Effector memory CD4-positive, alpha-beta T cell (primary cell): ENCODE results near the gene UBE2D3.

Experiments
- DNase-seq, 3 donors: peaks; one replicate each; pipeline ENCODE4 v3.0.0-alpha.2; 2020
- H3K27ac ChIP-seq: 2 replicates; pipeline ENCODE4 v1.7.0; 2013; ENCODE audit warnings: mild to moderate bottlenecking, low read length, moderate library complexity; ENCODE audit not compliant: insufficient read depth, poor library complexity, severe bottlenecking
- H3K27me3 ChIP-seq: replicated peaks from 2 replicates; pipeline ENCODE4 v1.7.0; 2013; ENCODE audit warnings: mild to moderate bottlenecking, low read length; ENCODE audit not compliant: insufficient read depth, control insufficient read depth, poor library complexity, severe bottlenecking
- H3K36me3 ChIP-seq: 2 replicates; pipeline ENCODE4 v1.7.0; 2013; ENCODE audit warnings: mild to moderate bottlenecking, low read length, moderate library complexity; ENCODE audit not compliant: control insufficient read depth, insufficient read depth
- H3K4me1 ChIP-seq: 2 replicates; pipeline ENCODE4 v1.7.0; 2013; ENCODE audit warnings: low read length, mild to moderate bottlenecking; ENCODE audit not compliant: control insufficient read depth, insufficient read depth, poor library complexity, severe bottlenecking
- H3K4me3 ChIP-seq: 2 replicates; pipeline ENCODE4 v1.7.0; 2013; ENCODE audit warnings: low read length, low read depth, mild to moderate bottlenecking; ENCODE audit not compliant: insufficient read depth, poor library complexity, severe bottlenecking
- H3K9me3 ChIP-seq: 2 replicates; pipeline ENCODE4 v1.7.0; 2013; ENCODE audit warnings: mild to moderate bottlenecking, low read length, moderate library complexity; ENCODE audit not compliant: control insufficient read depth

Gene UBE2D3

GRCh38 chr4:102860611-102861324 lies 33.4 kb upstream of the UBE2D3 start:
- no peaks in the 10 kb centered on the region for H3K4me1 ChIP-seq
- H3K27ac ChIP-seq = no peak overlapping the region
- no peaks in the 10 kb centered on the region for H3K27me3 ChIP-seq
- DNase-seq = no peak
- no peaks in the 10 kb centered on the region for H3K36me3 ChIP-seq
- H3K4me3 ChIP-seq = no peak overlapping the region
- no peaks in the 10 kb centered on the region for H3K9me3 ChIP-seq

GRCh38 chr4:102858828-102859464 lies 31.6 kb upstream of the UBE2D3 start:
- no peaks in the 10 kb centered on the region for H3K27me3 ChIP-seq
- H3K4me3 ChIP-seq = no peak overlapping the region
- H3K9me3 ChIP-seq = no peaks in the 10 kb centered on the region
- no peak overlapping the region for H3K27ac ChIP-seq
- H3K36me3 ChIP-seq = no peaks in the 10 kb centered on the region
- H3K4me1 ChIP-seq = no peaks in the 10 kb centered on the region
- DNase-seq = no peak

GRCh38 chr4:102850370-102850769 lies 23.0 kb upstream of the UBE2D3 start:
- no peaks in the 10 kb centered on the region for H3K4me1 ChIP-seq

GRCh38 chr4:102849579-102850104 lies 22.3 kb upstream of the UBE2D3 start:
- H3K4me3 ChIP-seq = no peak overlapping the region

More at GRCh38 chr4:102850370-102850769, 23.0 kb upstream of the UBE2D3 start:
- Histone ChIP-seq H3K4me3 (no peak overlapping the region), H3K9me3 (no peaks in the 10 kb centered on the region), H3K27ac (no peak overlapping the region), H3K27me3 (no peaks in the 10 kb centered on the region), H3K36me3 (no peaks in the 10 kb centered on the region)
- no peak for DNase-seq

GRCh38 chr4:102847687-102848086 lies 20.3 kb upstream of the UBE2D3 start:
- H3K27ac ChIP-seq = no peak overlapping the region
- H3K36me3 ChIP-seq = no peaks in the 10 kb centered on the region
- H3K4me3 ChIP-seq = no peak overlapping the region
- no peaks in the 10 kb centered on the region for H3K9me3 ChIP-seq
- no peaks in the 10 kb centered on the region for H3K27me3 ChIP-seq
- no peaks in the 10 kb centered on the region for H3K4me1 ChIP-seq
- no peak for DNase-seq

More at GRCh38 chr4:102849579-102850104, 22.3 kb upstream of the UBE2D3 start:
- Histone ChIP-seq H3K27me3 (no peaks in the 10 kb centered on the region), H3K4me1 (no peaks in the 10 kb centered on the region), H3K27ac (no peak overlapping the region), H3K9me3 (no peaks in the 10 kb centered on the region), H3K36me3 (no peaks in the 10 kb centered on the region)
- no peak for DNase-seq

DNA sequence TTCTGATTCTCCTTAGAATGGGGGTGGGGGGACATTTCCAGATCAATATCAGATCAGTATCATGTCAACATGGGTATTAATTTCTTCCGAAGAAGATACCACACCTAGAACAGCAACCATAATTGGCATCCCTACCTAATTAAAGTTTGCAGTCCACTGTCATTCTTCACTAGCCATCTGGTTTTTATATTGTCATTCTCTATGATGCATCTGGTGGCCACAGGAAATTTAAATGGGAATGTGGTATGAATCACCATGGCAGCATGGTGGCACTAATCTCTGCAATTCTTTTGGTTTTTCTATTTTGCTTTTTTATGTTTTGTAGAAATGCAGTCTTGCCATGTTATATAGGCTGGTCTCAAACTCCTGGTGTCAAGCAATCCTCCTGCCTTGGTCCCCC lies 16.6 kb upstream of the UBE2D3 start:
- Histone ChIP-seq H3K4me1 (no peaks in the 10 kb centered on the region), H3K27ac (no peak overlapping the region), H3K36me3 (no peaks in the 10 kb centered on the region), H3K4me3 (no peak overlapping the region), H3K27me3 (no peaks in the 10 kb centered on the region), H3K9me3 (no peaks in the 10 kb centered on the region)
- DNase-seq = no peak

DNA sequence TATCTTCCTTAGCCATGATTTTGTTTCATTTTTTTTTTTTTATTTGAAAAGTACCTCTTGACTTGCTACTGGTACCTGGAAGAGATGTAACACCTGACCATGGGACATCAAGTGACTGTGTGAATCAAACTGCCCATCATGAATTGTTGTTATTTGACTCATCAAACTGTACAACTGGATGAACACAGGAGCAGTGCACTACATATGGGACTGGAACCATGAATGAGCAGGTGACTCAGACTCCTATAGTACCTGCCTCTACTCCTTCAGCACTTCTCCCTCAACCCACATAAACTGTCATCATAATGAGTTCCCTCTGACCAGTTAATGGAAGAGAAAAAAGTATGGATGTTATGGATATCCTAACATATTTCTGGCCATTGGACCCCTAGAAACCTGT lies 15.9 kb upstream of the UBE2D3 start:
- H3K27ac ChIP-seq = no peak overlapping the region
- no peak for DNase-seq
- no peaks in the 10 kb centered on the region for H3K9me3 ChIP-seq
- H3K4me1 ChIP-seq = no peaks in the 10 kb centered on the region
- no peaks in the 10 kb centered on the region for H3K36me3 ChIP-seq
- H3K27me3 ChIP-seq = no peaks in the 10 kb centered on the region
- no peak overlapping the region for H3K4me3 ChIP-seq

- Histone ChIP-seq H3K9me3 (no peaks in the 10 kb centered on the region), H3K4me3 (no peak overlapping the region), H3K27me3 (no peaks in the 10 kb centered on the region), H3K36me3 (no peaks in the 10 kb centered on the region), H3K27ac (no peak overlapping the region), H3K4me1 (no peaks in the 10 kb centered on the region)
- DNase-seq = no peak
Measured at GRCh38 chr4:102842367-102842766, 15.0 kb upstream of the UBE2D3 start.

GRCh38 chr4:102836596-102836995 lies 9.2 kb upstream of the UBE2D3 start:
- no peak overlapping the region for H3K27ac ChIP-seq
- no peaks in the 10 kb centered on the region for H3K36me3 ChIP-seq
- DNase-seq = no peak
- H3K4me3 ChIP-seq = no peak overlapping the region
- no peaks in the 10 kb centered on the region for H3K27me3 ChIP-seq
- no peaks in the 10 kb centered on the region for H3K4me1 ChIP-seq
- no peaks in the 10 kb centered on the region for H3K9me3 ChIP-seq

DNA sequence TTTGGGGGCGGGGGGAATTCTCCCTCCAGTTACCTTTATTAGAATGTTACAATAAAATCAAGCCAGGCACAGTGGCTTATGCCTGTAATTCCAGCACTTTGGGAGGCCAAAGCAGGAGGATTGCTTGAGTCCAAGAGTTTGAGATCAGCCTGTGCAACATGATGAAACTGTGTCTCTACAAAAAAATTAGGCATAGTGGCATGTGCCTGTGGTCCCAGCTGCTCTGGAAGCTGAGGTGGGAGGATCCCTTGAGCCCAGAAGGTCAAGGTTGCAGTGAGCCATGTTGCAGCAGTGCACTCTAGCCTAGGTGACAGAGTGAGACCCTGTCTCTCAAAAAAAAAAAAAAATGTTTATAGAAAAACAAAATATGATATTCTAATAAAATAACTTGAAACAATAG lies 5.3 kb upstream of the UBE2D3 start:
- H3K27me3 ChIP-seq = no peaks in the 10 kb centered on the region
- H3K4me3 ChIP-seq = no peak overlapping the region
- no peaks in the 10 kb centered on the region for H3K4me1 ChIP-seq

More for the DNA sequence above, 5.3 kb upstream of the UBE2D3 start:
- no peak for DNase-seq
- Histone ChIP-seq H3K27ac (no peak overlapping the region), H3K36me3 (no peaks in the 10 kb centered on the region), H3K9me3 (no peaks in the 10 kb centered on the region)
